Activated CD8-positive, alpha-beta T cell treated with anti-CD3 and anti-CD28 coated beads, Interleukin-2, amount 10 ng/mL, durations not matched to agents 7 days and 5 days (primary cell): ENCODE results near the gene SNX7. TPM values are rescaled to one million over a fixed set of nuclear protein-coding genes. Genes with fewer than 3 reads are reported as not detected.

ENCODE experiments used
- ATAC-seq: fragments of 150-1000 bp; cut with Tn5 transposase; one replicate; pipeline ENCODE4 v1.10.0; 2021; ENCODE audit warnings: moderate library complexity
- CTCF ChIA-PET: fragments of 350-600 bp; sonication (Branson Sonifier 250); formaldehyde crosslinking; loops from one replicate; lab custom pipeline; 2021; ENCODE audit warnings: antibody characterized with exemption; lab: Charles Lee
- POLR2A ChIA-PET: fragments of 350-600 bp; sonication (Branson Sonifier 250); formaldehyde crosslinking; loops from one replicate; lab custom pipeline; 2021; ENCODE audit warnings: antibody characterized with exemption; lab: Charles Lee
- DNase-seq: peaks from one replicate; pipeline ENCODE4 v3.0.0-alpha.2; 2020
- H3K27ac Mint-ChIP-seq: one replicate; pipeline ENCODE4 v1.8.0; 2021; ENCODE audit warnings: mild to moderate bottlenecking, mixed read lengths
- H3K27me3 Mint-ChIP-seq: one replicate; pipeline ENCODE4 v1.8.0; 2021; ENCODE audit warnings: low read depth, mixed read lengths
- H3K36me3 Mint-ChIP-seq: one replicate; pipeline ENCODE4 v1.8.0; 2021; ENCODE audit warnings: low read depth, mixed read lengths
- H3K4me1 Mint-ChIP-seq: one replicate; pipeline ENCODE4 v1.8.0; 2021; ENCODE audit warnings: low read depth, mixed read lengths
- H3K4me3 Mint-ChIP-seq: one replicate; pipeline ENCODE4 v1.8.0; 2021; ENCODE audit warnings: mild to moderate bottlenecking, mixed read lengths
- H3K9me3 Mint-ChIP-seq: one replicate; pipeline ENCODE4 v1.8.0; 2022; ENCODE audit warnings: mixed read lengths; ENCODE audit not compliant: insufficient read depth
- total RNA-seq, 2 experiments: library from RNA; stranded (reverse); gene quantifications; one replicate each; pipeline ENCODE4 v1.2.3, GENCODE V29; 2021

SNX7 gene
- total RNA-seq, 2 experiments from 2014 or later, result not detected

GRCh38 chr1:98702976-98703375, 41.5 kb downstream of the SNX7 start:
- Mint-ChIP-seq H3K4me1 (no peaks in the 10 kb centered on the region), H3K27me3 (no peaks in the 10 kb centered on the region), H3K4me3 (no peak overlapping the region), H3K36me3 (no peaks in the 10 kb centered on the region), H3K27ac (no peak overlapping the region), H3K9me3 (no peaks in the 10 kb centered on the region)
- POLR2A ChIA-PET, result no interaction called here
- DNase-seq (no peak), ATAC-seq (no peak)
- CTCF ChIA-PET, result no interaction called here

- no peaks in the 10 kb centered on the region for H3K36me3 Mint-ChIP-seq
- ChIA-PET CTCF (no interaction called here), POLR2A (no interaction called here)
- H3K4me3 Mint-ChIP-seq, result no peak overlapping the region
- no peaks in the 10 kb centered on the region for H3K27me3 Mint-ChIP-seq
- no peaks in the 10 kb centered on the region for H3K4me1 Mint-ChIP-seq
- H3K27ac Mint-ChIP-seq, result no peak overlapping the region
- no peak for ATAC-seq
- no peaks in the 10 kb centered on the region for H3K9me3 Mint-ChIP-seq
- DNase-seq, result no peak
These were observed 43.0 kb downstream of the SNX7 start for GRCh38 chr1:98704474-98704873.

- CTCF ChIA-PET, result no interaction called here
- Mint-ChIP-seq H3K9me3 (no peaks in the 10 kb centered on the region), H3K27me3 (no peaks in the 10 kb centered on the region), H3K36me3 (no peaks in the 10 kb centered on the region), H3K27ac (no peak overlapping the region), H3K4me3 (no peak overlapping the region), H3K4me1 (no peaks in the 10 kb centered on the region)
- ATAC-seq (no peak), DNase-seq (no peak)
- POLR2A ChIA-PET, result no interaction called here
These were observed 43.5 kb downstream of the SNX7 start for GRCh38 chr1:98704971-98705370.

- Mint-ChIP-seq H3K4me3 (no peak overlapping the region), H3K27me3 (no peaks in the 10 kb centered on the region), H3K9me3 (no peaks in the 10 kb centered on the region), H3K4me1 (no peaks in the 10 kb centered on the region), H3K36me3 (no peaks in the 10 kb centered on the region), H3K27ac (no peak overlapping the region)
- no peak for ATAC-seq
- DNase-seq, result no peak
- CTCF ChIA-PET, result no interaction called here
- POLR2A ChIA-PET, result no interaction called here
These were observed 44.1 kb downstream of the SNX7 start for GRCh38 chr1:98705591-98705990.

DNA sequence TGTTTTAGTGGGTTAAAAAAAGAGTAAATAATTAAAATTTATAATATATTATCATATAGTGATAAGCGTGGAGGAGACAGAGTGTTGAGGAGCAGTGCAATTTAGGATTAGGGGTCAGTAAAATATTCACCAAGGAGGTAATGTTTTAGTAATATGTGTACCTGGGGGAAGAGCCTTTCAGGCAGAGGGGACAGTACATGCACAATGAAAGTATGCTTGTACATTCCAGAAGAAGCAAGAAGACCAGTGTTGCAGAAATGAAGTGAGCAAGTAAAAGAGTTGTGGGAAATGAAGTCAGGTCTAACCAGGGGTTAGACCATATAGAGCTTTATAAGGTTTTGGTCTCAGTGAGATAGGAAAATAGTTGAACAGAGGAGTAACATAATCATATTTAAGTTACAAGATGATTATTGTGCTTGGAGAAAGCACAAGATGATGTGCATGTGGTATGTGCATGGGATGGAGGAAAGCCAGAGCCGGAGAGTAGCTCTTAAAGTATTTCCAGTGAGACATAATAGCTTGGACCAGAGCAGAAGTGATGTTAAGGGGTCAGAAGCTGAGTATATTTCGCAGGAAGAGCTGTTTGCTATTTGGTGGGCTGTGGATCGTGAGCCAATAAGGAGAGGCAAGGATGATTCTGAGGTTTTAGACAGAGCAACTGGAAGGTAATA, 44.8 kb downstream of the SNX7 start:
- DNase-seq (no peak), ATAC-seq (no peak)
- H3K9me3 Mint-ChIP-seq, result no peaks in the 10 kb centered on the region
- H3K27me3 Mint-ChIP-seq, result no peaks in the 10 kb centered on the region
- no peak overlapping the region for H3K4me3 Mint-ChIP-seq
- no peaks in the 10 kb centered on the region for H3K4me1 Mint-ChIP-seq
- POLR2A ChIA-PET, result no interaction called here
- H3K36me3 Mint-ChIP-seq, result no peaks in the 10 kb centered on the region
- CTCF ChIA-PET, result no interaction called here
- H3K27ac Mint-ChIP-seq, result no peak overlapping the region

DNA sequence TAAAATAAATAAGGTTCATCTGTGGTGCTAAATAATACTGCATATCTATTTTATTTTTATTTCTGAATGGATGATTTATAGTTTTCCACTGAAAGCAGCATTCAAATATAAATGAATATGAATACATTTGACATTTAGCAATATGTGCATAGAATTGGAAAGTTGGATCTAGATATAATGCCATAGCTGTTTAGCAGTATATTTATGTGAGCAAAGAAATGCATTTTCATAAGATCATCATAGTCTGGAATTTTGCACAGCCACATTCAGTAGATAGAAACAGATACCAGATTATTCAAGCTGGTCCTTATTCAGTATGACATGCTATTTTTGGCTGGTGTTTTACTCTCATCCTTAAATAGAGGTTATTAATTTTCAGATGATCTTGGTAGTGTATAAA, 46.0 kb downstream of the SNX7 start:
- no peak for DNase-seq
- Mint-ChIP-seq H3K27me3 (no peaks in the 10 kb centered on the region), H3K27ac (no peak overlapping the region), H3K4me3 (no peak overlapping the region), H3K36me3 (no peaks in the 10 kb centered on the region), H3K9me3 (no peaks in the 10 kb centered on the region), H3K4me1 (no peaks in the 10 kb centered on the region)
- ChIA-PET POLR2A (no interaction called here), CTCF (no interaction called here)
- no peak for ATAC-seq

DNA sequence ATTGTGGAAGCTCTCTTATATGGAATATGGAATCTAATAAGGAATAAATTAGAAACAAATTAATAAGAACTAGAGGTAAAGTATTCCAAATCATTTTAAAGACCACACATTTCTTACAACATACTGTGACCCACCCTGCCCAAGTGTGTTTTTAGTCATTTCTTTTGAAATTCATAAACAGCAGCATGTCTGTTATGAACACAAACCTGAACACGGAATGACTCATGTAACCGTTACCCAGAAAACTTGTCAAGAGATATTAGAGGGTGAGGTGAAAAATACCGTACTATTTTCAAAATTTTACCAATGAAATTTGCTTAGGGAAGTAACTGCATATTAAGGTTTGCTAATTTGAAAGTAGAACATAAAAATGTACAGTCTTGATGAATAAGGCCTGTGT, 48.4 kb downstream of the SNX7 start:
- no peak overlapping the region for H3K27ac Mint-ChIP-seq
- ATAC-seq, result no peak
- DNase-seq, result no peak
- H3K4me1 Mint-ChIP-seq, result no peaks in the 10 kb centered on the region
- H3K27me3 Mint-ChIP-seq, result no peaks in the 10 kb centered on the region
- H3K4me3 Mint-ChIP-seq, result no peak overlapping the region
- ChIA-PET CTCF (no interaction called here), POLR2A (no interaction called here)
- no peaks in the 10 kb centered on the region for H3K9me3 Mint-ChIP-seq
- no peaks in the 10 kb centered on the region for H3K36me3 Mint-ChIP-seq

DNA sequence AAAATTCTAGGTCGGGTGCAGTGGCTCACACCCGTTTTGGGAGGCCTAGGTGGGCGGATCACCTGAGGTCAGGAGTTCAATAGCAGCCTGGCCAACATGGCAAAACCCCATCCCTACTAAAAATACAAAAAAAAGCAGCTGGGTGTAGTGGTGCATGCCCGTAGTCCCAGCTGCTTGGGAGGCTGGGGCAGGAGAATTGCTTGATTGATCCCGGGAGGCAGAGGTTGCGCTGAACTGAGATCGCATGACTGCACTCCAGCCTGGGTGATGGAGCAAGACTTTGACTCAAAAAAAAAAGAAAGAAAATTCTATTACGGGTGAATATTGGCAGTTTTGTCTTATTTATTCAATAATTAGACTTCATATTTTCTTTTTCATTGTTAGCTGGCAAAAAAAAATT, 62.1 kb downstream of the SNX7 start:
- CTCF ChIA-PET, result no interaction called here
- POLR2A ChIA-PET, result no interaction called here
- Mint-ChIP-seq H3K4me1 (no peaks in the 10 kb centered on the region), H3K4me3 (no peak overlapping the region), H3K9me3 (no peaks in the 10 kb centered on the region), H3K27ac (no peak overlapping the region), H3K27me3 (no peaks in the 10 kb centered on the region), H3K36me3 (no peaks in the 10 kb centered on the region)
- no peak for ATAC-seq
- no peak for DNase-seq

- CTCF ChIA-PET, result no interaction called here
- no peak for ATAC-seq
These were observed 71.7 kb downstream of the SNX7 start for GRCh38 chr1:98732985-98733781.

GRCh38 chr1:98733782-98734112, 72.2 kb downstream of the SNX7 start:
- ChIA-PET CTCF (no interaction called here), POLR2A (no interaction called here)
- ATAC-seq, result no peak
- Mint-ChIP-seq H3K36me3 (no peaks in the 10 kb centered on the region), H3K4me3 (no peak overlapping the region), H3K4me1 (no peaks in the 10 kb centered on the region), H3K27me3 (peaks cover 2% of the 10 kb centered on the region), H3K9me3 (no peaks in the 10 kb centered on the region), H3K27ac (no peak overlapping the region)
- no peak for DNase-seq

More at GRCh38 chr1:98732985-98733781, 71.7 kb downstream of the SNX7 start:
- H3K27ac Mint-ChIP-seq, result no peak overlapping the region
- H3K4me3 Mint-ChIP-seq, result no peak overlapping the region
- POLR2A ChIA-PET, result no interaction called here
- no peaks in the 10 kb centered on the region for H3K36me3 Mint-ChIP-seq
- H3K4me1 Mint-ChIP-seq, result no peaks in the 10 kb centered on the region
- H3K27me3 Mint-ChIP-seq, result no peaks in the 10 kb centered on the region
- H3K9me3 Mint-ChIP-seq, result no peaks in the 10 kb centered on the region
- no peak for DNase-seq

- peaks cover 2% of the 10 kb centered on the region for H3K27me3 Mint-ChIP-seq
- CTCF ChIA-PET, result no interaction called here
- no peaks in the 10 kb centered on the region for H3K36me3 Mint-ChIP-seq
- POLR2A ChIA-PET, result no interaction called here
- DNase-seq (no peak), ATAC-seq (no peak)
- no peak overlapping the region for H3K4me3 Mint-ChIP-seq
- H3K27ac Mint-ChIP-seq, result no peak overlapping the region
- H3K9me3 Mint-ChIP-seq, result no peaks in the 10 kb centered on the region
- H3K4me1 Mint-ChIP-seq, result no peaks in the 10 kb centered on the region
These were observed 74.2 kb downstream of the SNX7 start for GRCh38 chr1:98735756-98736155.

- H3K4me3 Mint-ChIP-seq, result no peak overlapping the region
- H3K27me3 Mint-ChIP-seq, result peaks cover 2% of the 10 kb centered on the region
- CTCF ChIA-PET, result no interaction called here
- no peak overlapping the region for H3K27ac Mint-ChIP-seq
- DNase-seq, result no peak
- H3K9me3 Mint-ChIP-seq, result no peaks in the 10 kb centered on the region
- no peak for ATAC-seq
- no peaks in the 10 kb centered on the region for H3K4me1 Mint-ChIP-seq
- POLR2A ChIA-PET, result no interaction called here
- H3K36me3 Mint-ChIP-seq, result no peaks in the 10 kb centered on the region
These were observed 76.3 kb downstream of the SNX7 start for GRCh38 chr1:98737835-98738234.
